KOPT-K1 (cell line): ENCODE results near the gene IGLL1.
"Not testable (repeated sequence)": the region's sequence is repeated elsewhere in the genome, so short reads cannot be mapped to it uniquely, and the experiment has no call there.

ENCODE experiments used
- H3K27ac ChIP-seq: fragments of 200-600 bp; sonication (generic); 2 replicates; pipeline ENCODE4 v1.5.1; 2016; ENCODE audit warnings: antibody characterized with exemption, mild to moderate bottlenecking, low read depth, low read length; ENCODE audit not compliant: poor library complexity, severe bottlenecking
- H3K36me3 ChIP-seq: fragments of 200-600 bp; sonication (generic); 2 replicates; pipeline ENCODE4 v1.5.1; 2017; ENCODE audit warnings: antibody characterized with exemption, mild to moderate bottlenecking, low read length, moderate library complexity; ENCODE audit not compliant: insufficient read depth
- H3K9me3 ChIP-seq: fragments of 200-600 bp; sonication (generic); 2 replicates; pipeline ENCODE4 v1.5.1; 2017; ENCODE audit warnings: antibody characterized with exemption, low read length, mild to moderate bottlenecking; ENCODE audit not compliant: insufficient read depth, poor library complexity, severe bottlenecking

IGLL1 gene

DNA sequence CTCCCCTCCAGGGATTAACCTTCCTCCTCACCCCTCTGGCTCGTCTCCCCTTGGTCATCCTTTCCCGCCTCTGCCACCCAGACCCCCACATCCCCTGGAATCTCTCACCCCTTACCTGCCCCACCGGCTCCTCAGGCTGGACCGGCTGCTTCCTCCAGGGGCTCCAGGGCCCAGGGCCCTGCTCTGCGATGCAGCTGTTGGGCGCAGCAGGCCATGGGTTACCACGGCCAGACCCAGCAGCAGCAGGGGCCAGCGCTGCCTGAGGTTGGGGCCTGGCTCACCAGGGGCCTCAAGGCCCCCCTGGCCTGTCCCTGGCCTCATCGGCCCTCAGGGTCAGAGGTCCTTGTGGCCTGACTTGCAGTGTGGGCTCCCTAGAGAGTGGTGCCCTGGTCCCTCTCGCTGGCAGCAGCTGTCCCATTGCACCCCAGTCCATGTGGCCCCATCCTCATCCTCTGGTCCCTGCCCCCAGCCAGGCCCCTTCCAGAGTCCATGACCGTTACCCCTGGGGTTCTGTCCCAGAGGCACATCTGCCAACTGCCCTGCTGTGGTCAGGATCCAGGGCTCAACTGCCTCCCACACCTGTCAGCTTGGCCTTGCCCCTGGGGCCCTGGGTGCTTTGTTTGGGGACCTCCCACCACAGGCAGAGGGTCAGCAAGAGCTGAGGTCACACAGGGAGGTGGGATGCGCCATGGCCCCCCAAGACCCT lies at the start of gene IGLL1:
Gene IGLL1 (minus strand): TSS at position 421 of the 706 bp plus-strand sequence. CDS start 100 bp downstream, at position 321.
- Histone ChIP-seq H3K36me3 (no peaks in the 10 kb centered on the region; the same call in 1 of the 2 replicates), H3K9me3 (no peaks in the 10 kb centered on the region), H3K27ac (peak within 1 kb of the TSS; percentile 93)

DNA sequence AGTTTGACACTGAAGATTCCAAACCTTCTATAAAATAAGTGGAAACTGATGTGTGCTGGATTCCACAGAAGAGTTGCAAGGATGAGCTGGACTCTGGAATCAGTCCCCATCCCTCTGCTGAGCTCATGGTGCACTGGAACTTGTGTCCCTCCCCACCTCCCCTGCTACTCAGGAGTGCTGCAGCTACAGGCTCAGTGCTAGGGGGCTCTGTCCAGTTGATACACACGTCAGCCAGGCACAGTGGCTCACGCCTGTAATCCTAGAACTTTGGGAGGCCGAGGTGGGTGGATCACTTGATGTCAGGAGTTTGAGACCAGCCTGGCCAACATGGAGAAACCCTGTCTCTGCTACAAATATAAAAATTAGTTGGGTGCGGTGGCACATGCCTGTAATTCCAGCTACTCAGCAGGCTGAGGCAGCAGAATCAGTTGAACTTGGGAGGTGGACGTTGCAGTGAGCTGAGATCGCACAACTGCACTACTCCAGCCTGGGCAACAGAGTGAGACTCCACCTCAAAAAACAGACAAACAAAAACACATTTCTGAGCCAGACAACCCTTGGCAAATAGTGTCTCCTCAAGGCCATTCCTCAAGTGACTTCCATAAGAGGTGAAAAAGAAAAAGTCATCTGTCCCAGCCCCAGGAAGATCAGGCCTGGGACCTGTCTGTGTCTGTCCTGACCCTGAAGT lies 48.1 kb upstream of the IGLL1 start:
- H3K27ac ChIP-seq, H3K36me3 ChIP-seq, H3K9me3 ChIP-seq: not testable (repeated sequence)

DNA sequence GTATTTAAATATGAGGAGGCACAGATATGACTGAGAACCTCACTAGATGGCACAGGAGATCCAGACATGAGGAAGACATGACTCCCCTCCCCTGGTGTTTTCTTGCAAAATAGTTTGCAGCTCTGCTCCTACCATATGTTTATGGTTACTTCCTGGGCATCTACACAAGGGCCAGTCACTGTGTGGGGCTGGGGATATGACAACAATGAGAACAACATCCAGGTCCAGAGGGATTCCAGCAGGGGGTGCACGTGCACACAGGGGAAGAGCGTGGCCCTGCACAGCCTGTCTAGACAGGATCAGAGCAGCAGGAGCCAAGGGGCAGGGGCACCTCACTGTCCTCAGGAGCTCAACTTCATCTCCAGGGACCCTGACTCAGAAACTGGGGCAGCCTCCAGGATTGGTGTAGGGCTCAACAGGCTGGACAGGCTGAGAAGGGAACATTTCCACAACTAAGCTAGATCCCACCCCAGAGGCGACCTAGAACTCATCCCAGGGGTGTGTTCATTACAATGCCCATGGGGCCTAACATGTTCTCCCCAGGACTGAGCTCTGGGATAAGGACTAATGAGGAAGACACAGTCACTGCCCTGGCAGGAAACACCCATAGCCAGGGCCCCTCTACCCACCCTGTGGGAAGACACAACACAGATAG lies 47.4 kb upstream of the IGLL1 start:
- H3K27ac ChIP-seq, H3K9me3 ChIP-seq, H3K36me3 ChIP-seq: not testable (repeated sequence)

DNA sequence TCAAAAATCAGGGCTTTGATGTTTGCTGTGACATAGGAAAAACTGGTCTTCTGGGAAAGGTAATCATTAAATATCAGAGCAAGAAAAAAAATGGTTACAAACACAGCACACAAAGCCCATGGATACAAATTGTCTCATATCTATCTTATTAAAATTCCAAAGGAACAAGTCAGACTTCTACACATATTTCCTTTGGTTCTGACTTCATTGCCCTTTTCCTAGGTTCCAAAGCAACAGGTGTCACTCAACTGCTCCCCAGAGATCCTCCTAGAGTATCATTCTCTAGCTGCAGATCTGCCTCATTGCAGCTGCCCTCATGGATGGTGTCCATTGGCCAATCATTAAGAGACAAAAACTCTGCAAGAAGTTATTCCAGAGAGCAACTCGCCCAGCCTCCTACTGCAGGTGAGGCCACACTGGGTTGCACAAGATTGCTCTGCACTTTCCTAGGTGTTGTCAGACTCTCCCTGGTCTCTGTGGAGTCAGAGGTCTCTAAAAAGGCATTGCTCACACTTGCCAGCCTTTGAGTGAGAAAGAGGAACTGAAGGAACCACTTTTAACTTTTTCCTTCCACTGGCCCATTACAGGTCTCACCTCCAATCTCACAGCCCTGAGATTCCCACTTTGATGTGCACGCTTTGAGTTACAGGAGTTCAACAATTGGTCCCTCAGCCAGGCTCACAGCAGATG lies 46.3 kb upstream of the IGLL1 start:
- Histone ChIP-seq H3K36me3 (no peaks in the 10 kb centered on the region), H3K27ac (no peak overlapping the region), H3K9me3 (no peaks in the 10 kb centered on the region)

DNA sequence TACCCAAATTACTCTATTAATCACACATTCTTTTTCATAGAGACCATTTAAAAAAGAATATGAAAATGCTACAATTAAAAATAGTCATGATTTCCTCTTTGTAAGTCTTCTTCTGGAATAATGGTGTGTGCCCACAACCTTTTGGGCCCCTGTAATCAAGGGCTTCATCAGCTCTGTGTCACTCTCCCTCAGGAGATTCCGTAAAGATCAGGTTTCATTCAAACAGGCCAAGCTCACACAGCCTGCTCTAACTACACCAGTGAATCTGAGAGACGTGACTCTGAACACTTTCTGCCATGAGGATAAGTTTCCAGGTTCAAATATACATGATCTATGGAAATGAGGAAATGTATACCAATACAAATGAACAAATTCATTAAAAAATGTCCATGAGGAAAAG lies 42.5 kb upstream of the IGLL1 start:
- no peaks in the 10 kb centered on the region for H3K9me3 ChIP-seq
- no peaks in the 10 kb centered on the region for H3K36me3 ChIP-seq
- no peak overlapping the region for H3K27ac ChIP-seq

DNA sequence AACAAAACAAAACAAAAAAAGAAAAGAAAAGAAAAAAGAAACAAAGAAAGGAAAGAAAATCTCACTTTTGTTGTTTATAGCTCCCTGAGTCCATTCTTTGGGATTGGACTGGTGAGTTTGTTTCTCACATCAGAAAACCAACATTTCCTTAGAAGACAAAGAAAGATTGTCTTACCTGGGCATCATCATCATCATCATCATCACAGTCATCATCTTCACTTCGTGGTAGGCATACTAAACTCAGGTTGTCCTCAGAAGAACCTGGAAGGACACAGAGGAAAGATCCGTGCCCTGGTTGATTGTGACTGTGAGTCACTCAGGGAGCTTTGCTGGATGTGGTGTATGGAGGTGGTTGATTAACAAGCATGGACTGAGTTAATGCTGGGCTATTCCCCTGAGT lies 41.8 kb upstream of the IGLL1 start:
- H3K9me3 ChIP-seq, H3K27ac ChIP-seq, H3K36me3 ChIP-seq: not testable (repeated sequence)

DNA sequence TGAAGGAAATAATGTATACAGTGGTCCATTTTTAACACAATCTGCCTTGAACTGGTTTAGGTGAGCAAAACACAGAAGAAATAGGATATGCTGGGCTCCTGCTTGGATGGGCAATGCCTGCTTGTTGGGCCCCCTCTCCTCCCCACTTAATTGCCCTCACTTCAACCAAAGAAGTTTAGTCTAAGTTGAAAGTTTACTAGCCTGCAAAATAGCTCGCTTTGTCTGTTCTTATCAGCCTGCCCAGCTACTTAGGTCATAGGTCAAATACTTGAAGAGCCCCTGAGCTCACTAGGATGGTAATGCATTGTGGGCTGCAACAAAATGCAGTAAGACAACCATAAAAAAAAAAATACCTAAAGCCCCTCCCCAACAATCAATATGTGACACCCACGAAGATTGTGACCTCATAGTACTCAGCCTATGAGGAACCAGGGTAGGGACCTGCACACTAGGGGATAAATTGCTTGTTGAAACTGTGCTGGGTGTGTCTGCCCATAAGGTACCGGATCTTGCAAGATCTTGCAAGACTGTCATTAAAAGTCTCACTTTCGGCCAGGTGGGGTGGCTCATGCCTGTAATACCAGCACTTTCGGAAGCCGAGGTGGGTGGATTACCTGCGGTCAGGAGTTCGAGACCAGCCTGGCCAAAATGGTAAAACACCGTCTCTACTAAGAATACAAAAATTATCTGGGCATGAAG lies 41.1 kb upstream of the IGLL1 start:
- Histone ChIP-seq H3K27ac (no peak overlapping the region), H3K9me3 (no peaks in the 10 kb centered on the region), H3K36me3 (no peaks in the 10 kb centered on the region)

DNA sequence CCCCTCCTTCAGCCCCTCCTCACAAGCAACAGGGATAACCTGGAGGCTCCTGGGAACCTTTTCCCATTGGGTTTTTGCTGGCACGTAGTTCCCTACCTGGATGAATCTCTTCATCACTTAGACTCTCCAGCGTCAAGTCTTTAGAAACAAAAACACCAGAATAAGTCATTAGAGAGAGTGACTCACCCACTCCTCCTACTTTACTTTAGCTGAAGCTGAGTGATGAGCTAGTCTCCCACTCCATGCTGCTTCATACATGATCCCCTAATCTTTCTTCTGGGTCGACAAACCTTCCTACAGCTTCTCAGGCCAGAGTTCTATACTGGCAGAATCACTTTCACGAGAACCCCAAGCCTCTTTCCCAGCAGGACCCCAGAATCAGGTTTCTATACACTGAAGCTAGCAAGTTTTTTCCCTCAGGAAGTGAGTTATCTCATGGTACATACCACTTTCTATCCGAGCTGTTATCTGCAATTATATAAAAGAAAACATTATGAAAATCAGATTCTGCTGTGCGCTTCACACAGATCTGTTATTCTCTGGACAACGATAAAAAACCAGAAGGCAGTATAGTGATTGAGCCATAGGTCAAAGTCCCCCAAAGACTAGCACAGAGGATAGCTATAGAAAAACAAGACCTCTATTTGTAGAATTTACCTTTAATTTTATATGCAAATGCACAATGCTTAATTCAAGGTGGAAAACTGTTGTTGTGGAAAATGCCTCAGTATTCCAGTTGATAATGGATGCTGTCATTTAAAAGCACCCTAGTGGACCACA lies 33.3 kb upstream of the IGLL1 start:
- no peaks in the 10 kb centered on the region for H3K9me3 ChIP-seq
- no peak overlapping the region for H3K27ac ChIP-seq
- no peaks in the 10 kb centered on the region for H3K36me3 ChIP-seq

DNA sequence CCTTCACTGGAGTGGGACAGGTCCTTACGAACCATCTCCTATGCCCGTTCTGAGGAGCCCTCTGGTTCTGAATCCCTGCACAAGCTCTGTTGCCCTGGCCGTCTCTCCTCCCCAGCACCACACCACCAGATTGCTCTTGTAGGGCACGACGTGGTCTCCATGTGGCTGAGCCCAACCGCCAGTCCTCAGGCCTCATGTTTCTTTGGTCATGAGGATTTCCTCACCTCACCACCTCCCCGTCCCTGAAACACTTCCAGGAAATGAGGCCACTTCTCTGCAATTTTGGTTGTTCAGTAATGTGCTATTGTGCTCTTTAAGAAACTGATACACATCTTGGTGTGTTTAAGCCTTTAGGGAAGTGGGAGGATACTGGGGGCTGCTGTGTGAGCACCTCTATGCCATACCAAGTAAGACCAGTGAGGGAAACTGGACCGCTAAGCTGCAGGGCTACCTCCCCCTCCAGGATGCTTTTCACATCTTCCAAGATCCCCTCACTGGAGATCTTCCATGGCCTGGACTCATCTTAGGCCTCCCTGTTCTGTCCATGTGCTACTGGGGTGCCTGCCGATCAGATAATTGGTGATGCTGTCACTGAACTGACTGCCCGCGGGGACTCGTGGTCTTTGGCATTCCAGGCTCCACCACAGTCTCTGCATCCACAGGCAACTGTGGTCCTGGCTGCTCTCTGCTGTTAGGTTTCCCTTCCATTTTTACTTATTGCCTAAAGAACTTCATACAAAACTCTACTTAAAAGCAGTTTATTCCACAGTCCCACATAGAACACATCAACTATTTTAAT lies 30.1 kb upstream of the IGLL1 start:
- Histone ChIP-seq H3K27ac (peak overlapping the region; percentile 23), H3K9me3 (no peaks in the 10 kb centered on the region), H3K36me3 (no peaks in the 10 kb centered on the region)

DNA sequence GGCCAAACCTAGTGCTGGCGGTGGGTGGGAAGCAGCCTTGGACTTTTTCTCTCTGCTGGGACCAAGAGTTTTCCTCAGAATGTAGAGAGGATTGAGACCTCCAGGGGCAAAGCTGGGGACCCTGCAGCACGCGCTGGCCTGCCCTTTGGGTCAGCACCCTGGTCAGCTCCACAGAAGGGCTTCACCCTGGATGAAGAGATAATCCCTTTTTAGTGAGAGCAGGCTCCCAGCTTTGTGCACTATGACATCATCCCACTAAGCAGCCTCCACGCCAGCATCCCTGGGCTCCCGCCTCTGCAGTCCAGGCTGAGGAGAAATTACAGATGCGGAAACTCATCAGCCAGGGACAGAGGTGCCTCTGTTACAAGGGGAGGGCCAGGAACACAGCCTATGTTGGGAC lies 28.5 kb upstream of the IGLL1 start:
- Histone ChIP-seq H3K36me3 (no peaks in the 10 kb centered on the region), H3K27ac (no peak overlapping the region), H3K9me3 (no peaks in the 10 kb centered on the region)

DNA sequence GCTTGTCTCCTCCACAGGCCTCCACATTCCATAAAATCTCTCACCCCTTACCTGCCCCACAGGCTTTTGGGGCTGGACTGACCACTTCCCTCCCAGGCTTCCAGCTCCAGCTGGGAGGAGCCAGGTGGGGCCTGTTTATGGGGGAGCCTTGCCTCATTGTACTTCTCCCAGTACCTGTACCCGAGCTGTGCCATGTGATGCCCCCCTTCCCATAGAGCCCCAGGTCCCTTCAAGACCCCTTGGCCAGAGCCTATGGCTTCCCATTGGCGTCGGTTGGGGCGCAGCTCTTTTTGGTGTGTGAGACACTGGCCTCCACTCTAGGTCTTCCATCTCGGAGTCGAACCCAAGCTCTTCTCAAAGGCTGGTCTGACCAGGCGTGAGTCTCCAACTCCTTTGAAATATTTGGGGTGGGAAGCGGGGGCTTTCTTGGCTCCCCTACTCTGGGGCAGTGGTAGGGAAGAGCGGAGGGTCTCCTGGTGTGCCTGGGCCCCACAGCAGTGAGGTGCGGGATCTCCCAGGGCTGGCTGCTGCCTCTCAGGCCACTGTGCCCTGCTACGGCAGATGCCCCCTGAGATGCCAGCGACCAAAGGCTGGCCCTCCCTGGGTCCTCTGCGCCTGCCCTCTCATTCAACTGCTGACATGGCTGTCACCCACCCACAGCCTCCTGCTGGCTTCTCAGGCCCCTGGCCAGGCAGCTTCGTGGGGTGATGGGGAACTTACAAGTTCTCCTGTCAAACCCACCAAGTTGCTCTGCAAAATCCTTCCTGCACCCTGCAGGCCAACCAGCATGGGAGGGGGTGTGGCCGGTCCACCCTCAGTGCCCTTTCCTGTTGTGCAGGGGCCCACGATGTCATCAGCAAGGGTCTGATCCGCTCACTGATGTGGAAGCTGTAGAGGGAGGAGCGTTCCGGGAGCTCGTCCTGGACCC lies 26.4 kb upstream of the IGLL1 start:
- H3K36me3 ChIP-seq, result no peaks in the 10 kb centered on the region
- no peaks in the 10 kb centered on the region for H3K9me3 ChIP-seq
- H3K27ac ChIP-seq, result no peak overlapping the region

DNA sequence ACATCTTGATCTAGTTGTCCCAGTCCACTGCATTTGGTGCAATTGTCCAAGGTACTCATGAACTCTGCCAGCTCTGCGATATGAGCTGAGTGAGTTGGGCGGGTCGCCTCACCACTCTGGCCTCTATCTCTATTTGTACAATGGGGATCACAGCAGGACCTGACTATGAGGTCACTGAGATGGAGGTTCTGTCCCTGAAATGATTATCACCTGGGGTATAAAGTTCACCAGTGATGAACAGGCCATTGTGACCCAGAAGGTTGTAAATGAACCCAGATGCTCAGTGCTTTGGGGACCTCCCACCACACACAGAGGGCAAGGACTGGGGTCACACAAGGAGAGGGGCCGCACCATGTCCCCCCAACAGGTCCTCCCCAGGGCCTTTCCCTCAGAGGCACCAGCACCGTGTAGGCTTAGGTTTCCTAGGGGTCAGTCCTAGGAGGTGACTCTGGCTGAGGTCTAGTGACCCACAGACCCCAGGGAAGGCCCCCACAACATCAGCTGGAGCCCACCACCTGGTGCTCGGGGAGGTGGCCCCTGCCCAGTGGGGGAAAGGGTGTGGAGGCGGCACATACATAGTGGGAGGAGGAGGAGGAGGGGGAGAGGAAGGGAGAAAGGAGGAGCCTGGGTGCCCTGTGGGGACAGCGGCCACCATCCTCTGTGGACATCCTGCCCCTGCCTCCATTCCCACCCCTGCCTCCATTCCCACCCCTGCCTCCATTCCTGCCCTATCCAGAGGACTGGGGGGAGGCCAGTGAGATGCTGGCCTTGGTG lies 25.0 kb upstream of the IGLL1 start:
- H3K36me3 ChIP-seq, result no peaks in the 10 kb centered on the region
- H3K27ac ChIP-seq, result no peak overlapping the region
- no peaks in the 10 kb centered on the region for H3K9me3 ChIP-seq
